Tibial nerve (tissue), 3 donors: ENCODE data around the gene STRIP2.

Experiments
- POLR2A ChIP-seq, 2 donors: fragments of 450-650 bp; IDR thresholded peaks; one replicate each; pipeline ENCODE4 v1.6.1; 2017; ENCODE audit warnings: antibody characterized with exemption in 2 of 2, mild to moderate bottlenecking in 2 of 2, moderate library complexity in 2 of 2
- TF ChIP-seq, protein P1 (sequence below), 5 experiments: fragments of 200-600 bp in 3 of 5; fragments of 450-650 bp in 2 of 5; sonication (generic) in 3 of 5; IDR thresholded peaks; one replicate each; pipeline ENCODE4 v1.5.1; 2016 to 2019; ENCODE audit warnings: antibody characterized with exemption in 5 of 5, mild to moderate bottlenecking in 3 of 5, moderate library complexity in 2 of 5

DNA sequence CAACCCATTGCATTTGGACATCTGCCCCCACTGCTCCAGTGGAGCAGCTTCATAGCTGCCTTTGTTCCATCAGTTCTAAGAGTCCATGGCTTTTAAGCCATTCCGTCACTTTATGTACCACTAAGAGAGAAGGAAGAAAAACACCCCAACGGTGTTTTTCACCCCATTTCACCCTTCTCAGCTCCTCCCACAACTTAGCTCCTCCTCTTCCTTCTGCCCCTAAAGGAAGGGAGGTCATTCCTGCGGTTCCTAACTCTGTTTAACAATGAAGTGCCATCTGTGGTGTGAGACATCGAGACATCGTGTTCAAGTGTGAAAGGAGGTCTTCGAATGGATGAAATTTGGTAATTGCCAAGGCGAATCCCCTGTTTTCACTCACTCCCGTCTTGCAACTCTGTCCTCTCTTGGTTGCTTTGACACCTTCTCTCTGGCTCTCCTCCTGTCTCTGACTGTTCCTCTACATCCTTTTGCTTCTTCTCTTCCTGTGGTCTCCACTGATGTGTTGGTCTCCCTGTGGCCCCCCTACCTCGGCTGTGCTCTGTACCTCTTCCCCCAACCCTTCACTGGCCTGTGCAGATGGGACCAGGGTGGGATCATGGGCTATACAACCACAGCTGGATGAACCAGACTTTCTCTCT lies 91.1 kb downstream of the STRIP2 start:
- TF ChIP-seq POLR2A (IDR thresholded peaks at IDR 0.05): no peak
- TF ChIP-seq, protein P1, sequence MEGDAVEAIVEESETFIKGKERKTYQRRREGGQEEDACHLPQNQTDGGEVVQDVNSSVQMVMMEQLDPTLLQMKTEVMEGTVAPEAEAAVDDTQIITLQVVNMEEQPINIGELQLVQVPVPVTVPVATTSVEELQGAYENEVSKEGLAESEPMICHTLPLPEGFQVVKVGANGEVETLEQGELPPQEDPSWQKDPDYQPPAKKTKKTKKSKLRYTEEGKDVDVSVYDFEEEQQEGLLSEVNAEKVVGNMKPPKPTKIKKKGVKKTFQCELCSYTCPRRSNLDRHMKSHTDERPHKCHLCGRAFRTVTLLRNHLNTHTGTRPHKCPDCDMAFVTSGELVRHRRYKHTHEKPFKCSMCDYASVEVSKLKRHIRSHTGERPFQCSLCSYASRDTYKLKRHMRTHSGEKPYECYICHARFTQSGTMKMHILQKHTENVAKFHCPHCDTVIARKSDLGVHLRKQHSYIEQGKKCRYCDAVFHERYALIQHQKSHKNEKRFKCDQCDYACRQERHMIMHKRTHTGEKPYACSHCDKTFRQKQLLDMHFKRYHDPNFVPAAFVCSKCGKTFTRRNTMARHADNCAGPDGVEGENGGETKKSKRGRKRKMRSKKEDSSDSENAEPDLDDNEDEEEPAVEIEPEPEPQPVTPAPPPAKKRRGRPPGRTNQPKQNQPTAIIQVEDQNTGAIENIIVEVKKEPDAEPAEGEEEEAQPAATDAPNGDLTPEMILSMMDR (IDR thresholded peaks at IDR 0.05): no peak
